EH (cell line): ENCODE results near the gene SYNPO2.
"Not testable (repeated sequence)": the region's sequence is repeated elsewhere in the genome, so short reads cannot be mapped to it uniquely, and the experiment has no call there.

Source experiments
- DNase-seq: peaks from one replicate; pipeline ENCODE4 v3.0.0-alpha.2; 2015; ENCODE audit warnings: low read depth

Gene SYNPO2

DNA sequence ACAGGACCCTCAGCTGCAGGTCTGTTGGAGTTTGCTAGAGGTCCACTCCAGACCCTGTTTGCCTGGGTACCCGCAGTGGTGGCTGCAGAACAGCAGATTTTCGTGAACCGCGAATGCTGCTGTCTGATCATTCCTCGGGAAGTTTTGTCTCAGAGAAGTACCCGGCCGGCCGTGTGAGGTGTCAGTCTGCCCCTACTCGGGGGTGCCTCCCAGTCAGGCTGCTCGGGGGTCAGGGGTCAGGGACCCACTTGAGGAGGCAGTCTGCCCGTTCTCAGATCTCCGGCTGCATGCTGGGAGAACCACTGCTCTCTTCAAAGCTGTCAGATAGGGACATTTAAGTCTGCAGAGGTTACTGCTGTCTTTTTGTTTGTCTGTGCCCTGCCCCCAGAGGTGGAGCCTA is 178.5 kb downstream of the SYNPO2 start:
- DNase-seq, result not testable (repeated sequence)

DNA sequence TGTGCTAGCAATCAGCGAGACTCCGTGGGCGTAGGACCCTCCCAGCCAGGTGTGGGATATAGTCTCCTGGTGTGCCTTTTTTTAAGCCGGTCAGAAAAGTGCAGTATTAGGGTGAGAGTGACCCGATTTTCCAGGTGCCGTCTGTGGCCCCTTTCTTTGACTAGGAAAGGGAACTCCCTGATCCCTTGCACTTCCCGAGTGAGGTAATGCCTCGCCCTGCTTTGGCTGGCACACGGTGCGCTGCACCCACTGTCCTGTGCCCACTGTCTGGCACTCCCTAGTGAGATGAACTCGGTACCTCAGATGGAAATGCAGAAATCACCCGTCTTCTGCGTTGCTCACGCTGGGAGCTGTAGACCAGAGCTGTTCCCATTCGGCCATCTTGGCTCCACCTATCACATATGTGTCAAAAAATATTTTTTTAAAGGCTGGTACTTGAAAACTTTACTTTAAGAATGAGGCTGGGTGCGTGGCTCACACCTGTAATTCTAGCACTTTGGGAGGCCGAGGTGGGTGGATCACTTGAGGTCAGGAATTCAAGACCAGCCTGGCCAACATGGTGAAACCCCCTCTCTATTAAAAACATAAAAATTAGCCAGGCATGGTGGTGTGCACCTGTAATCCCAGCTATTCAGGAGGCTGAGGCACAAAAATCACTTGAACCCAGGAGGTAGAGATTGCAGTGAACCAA is 179.2 kb downstream of the SYNPO2 start:
- DNase-seq, result not testable (repeated sequence)

DNA sequence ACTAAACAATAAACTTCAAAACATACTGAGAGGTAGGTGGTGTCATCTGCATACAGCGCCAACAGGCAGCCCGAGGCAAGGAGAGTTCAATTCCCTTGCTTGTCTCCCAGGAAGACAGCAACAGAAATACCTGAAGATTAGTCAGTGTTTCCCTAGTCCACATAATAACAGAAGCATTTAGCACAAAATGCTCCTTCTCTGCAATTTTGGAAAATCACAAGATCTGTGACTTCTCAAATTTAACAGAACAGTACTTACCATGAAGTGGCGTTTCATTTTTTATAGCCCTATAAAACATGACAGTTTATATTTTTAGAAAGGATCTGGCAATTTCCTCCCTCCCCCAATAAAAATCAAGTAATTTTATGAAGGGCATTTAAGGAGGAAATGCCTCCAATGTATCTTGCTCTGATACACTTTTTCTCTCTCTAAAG is 179.9 kb downstream of the SYNPO2 start:
- peak; percentile 84 for DNase-seq

DNA sequence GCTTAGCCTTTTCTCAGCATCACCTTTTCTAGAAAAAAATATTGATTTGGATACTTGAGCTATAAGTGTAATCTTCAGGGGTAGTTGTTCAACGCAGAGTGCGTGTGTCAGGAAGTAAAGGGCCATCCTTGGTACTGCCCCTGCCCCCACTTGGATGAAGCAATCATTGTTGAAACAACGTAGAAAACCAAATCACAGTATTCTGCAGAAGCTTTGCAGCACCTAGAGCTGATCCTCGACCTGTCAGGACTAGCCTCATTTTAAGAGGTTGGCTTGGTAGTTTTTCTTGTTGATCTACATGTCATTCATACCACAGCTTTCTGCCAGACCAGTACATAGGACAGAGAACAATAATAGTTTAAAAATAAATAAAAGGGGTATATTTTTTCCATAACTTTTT is 181.6 kb downstream of the SYNPO2 start:
- no peak for DNase-seq

DNA sequence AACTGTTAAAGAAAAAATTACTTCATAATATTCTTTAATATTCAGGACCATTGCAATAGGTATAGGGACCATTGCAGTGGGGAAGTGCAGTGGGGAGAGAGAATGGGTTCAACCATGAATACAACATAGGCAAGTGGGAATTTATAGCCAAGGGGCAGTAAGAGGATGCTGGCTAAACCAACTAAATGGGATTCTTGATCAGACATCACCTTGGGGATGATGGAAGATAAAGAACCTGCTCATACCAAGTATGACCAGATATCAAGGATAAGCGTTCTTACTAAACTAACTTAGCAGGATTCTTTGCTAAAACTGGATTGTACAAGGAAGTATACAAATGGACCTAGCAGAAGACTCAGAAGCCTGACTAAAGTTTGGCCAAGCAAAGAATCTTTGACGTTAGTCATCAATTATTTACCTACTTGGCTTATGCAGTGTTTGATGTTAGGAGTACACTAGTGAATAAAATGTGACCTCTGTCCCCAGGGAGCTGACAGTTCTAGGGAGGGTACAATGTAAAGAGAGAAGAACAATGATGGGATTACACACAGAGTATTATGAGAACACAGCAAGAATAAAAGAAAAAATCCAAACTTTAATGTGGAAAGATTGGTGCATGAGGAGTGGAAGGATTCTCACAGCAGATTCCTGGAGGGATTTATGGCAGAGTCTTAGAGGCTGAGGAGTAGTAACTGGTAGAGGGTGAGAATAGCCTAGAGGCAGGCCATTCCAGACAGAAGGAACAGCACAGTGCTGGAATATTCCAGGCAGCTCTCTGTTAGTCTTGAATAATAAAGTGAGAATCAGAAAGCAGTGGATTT is 192.3 kb downstream of the SYNPO2 start:
- peak; percentile 65 for DNase-seq

DNA sequence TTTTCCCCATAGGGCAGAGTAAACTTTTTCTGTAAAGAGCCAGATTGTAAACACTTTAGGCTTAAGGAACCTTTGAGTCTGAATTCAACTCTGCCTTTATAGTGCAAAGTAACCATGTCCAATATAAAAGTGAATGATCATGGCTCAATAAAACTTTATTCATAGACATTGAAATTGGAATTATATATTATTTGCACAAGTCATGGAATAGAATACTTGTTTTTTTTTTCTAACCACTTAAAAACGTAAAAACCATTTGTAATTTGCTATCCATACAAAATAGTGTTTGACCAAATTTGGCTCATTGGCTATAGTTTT is 192.8 kb downstream of the SYNPO2 start:
- no peak for DNase-seq

DNA sequence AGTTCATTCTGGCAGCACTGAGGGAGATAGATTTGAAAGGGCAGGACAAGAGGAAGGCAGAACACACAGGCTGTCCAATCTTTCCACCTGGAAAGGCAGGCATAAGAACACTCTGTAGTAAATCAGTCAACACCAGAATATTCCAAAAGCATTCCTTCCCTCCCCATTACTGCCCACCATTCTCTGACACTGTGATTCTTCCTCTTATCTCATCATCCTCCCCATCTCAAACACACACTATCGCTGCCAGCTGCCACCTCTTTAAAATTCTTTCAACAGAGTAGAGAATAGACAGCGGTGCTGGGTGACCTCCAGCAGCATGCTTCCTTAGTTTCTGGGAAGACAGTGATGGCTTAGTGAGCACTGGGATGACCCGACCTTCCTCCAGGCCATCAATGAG is 193.3 kb downstream of the SYNPO2 start:
- no peak for DNase-seq

DNA sequence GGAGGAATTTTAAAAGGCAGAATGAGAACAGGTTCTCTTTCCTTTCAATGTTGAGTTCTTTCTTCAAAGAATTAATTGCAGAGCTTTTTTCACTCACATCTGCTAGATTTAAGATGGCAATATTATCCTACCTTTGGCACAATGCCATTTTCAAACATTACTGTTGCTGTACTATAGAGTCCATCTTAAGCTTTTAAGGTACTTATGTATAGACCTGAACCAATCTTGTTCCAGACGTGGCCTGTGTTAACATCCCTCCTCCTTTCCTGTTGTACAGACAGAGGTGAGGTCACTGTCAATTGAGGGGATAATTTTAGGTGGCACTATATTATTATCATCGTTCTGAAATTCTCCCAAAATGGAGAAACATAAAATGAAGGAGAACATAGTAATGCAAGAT is 194.0 kb downstream of the SYNPO2 start:
- DNase-seq, result no peak

DNA sequence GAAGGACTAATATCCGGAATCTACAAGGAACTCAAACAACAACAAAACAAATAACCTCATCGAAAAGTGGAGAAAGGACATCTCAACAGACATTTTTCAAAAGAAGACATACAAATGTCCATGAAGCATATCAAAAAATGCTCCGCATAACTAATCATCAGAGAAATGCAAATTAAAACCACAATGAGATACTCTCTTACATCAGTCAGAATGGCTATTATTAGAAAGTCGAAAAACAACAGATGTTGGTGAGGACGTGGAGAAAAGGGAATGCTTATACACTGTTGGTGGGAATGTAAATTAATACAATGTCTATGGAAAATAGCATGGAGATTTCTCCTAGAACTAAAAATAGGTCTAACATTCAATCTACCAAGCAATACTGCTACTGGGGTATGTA is 195.9 kb downstream of the SYNPO2 start:
- DNase-seq, result peak; percentile 32

DNA sequence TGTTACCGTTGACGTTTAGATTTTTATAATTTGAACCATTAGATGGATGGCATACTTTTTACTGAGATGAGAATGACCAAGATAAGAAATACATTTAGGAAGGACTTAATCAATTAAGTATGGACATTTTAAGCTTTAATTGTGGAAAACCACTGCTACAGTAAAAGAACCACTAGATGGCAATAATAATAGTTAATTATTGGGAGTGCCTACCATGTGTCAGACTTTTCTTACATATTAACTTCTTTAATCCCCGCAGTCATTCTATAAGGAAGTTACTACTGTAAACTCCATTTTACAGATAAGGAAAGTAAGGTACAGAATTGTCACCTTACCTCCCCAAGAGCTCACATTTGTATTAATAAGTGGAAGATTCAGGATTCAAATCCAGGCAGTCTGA is 198.5 kb downstream of the SYNPO2 start:
- DNase-seq, result no peak

DNA sequence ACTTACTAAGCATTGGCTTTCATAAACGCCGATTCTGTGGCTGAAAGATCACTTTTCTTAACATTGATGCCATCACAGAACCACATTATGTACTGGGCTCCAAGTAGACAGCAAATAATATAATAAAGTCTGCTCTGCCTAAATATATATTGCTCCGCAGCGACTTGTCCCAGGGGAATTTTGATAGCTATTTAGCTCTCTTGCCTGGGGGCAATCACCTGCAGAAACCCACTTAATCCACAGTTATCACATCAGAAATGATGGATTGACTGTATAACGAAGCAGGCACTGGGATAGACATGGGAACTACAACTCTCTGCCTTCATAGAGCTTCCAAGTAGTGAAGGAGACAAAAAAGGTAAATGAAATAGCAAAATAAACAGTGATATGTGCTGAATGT is 199.0 kb downstream of the SYNPO2 start:
- no peak for DNase-seq

DNA sequence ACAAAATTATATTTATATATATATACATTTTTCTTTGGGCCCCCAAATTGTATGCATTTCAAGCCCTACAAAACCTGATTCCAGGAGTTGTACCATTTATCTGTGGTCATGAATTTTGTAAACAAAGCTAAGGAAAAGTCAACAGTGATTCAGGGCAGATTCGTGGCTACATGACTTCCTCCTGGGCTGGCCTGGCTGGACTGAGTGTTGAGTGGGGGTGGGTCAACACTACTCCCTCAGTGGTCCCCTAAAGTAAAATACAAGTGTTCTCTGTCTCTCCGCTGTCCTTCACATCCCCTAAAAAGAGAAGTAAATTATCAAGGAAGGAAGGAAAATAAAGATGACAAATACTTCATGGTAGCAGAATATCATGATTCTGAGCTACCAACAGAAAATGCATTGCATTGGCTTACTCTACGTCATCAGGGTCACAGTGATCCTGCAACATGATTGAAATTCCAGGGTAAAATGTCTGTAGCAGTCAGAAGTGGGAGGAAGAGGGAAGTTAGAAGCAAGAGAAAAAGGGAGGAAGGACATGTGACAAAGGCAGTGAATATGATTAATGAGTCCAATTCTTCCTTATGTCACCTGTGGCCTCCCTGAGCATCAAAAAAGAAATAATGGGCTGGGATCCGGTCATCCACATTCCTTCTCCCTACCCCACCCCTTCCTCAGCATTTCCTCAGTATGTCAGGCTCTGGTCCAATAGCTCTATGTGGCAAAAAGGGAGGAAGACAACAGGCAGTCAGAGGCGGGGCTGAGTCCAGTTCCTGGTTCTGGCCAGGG is 204.6 kb downstream of the SYNPO2 start:
- DNase-seq, result peak; percentile 46

DNA sequence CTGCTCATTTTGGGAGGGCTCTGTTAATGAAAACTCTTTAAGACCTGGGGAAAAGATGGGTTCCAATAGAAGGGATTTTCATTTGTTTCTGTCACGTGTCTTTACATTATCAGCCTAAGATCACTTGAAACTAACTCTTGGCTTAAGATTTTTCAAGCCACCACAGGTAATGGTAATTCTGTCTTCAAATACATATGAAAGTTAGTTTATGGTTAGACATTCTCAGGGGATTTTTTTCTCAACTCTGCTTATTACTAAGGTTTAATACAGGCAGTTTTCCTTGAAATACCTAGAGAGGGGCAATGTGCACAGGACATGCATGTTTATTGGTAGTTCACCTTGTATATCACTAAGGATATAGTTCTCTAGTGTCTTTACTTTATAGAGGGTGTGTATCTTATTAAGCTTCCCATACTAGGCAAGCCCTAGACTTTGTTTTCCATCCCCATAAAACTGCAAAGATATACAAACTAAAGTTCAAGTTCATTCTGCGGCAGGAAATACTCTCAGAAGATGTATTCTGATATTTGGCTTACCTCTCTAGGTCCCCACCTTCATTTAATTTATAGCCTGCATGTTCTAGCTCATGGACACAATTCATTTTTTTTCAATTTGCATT is 208.7 kb downstream of the SYNPO2 start:
- no peak for DNase-seq

DNA sequence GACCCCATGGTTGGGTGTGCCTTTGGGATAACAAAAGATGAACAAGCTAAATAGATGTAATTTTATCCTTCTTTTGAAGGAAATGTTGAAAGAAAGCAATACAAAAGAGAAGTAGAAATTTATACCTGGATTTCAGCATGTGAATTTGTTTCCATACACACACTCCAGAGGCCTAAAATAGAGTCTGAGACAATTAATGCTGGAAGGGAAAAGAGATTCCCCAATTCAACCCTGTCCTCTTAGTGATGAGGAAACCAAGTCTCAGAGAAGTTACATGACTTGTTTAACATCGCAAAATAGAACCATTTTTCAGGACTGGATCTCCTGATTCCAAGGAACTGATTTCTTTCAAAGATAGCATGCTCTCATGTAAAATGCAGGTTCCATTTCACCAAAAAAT is 209.7 kb downstream of the SYNPO2 start:
- no peak for DNase-seq

DNA sequence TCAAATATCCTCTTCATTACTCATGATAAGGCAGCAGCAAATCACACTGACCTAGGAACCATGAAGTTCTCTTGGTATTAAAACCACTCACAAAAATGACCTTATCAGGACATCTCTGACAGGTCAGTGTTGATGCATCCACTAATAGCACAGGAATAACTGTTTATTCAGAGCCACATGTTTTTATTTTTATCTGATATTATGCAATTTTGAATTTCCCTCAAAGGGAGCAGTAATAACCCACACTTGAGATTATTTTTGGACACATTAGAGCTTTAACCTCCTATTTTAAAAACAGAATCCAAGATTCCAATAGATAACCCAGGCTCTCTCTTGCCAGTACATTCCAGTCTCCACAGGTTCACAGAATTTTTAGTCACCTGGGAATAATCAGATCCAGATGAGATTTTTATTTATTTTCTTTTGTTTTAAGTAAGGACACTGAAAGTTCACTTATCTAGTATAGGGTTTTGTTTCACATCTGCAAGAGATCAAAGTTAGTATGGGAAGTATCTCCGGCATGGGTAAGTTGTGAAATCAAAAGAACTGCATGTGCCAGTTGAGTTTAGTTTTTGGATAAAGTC is 210.7 kb downstream of the SYNPO2 start:
- DNase-seq, result peak; percentile 94

DNA sequence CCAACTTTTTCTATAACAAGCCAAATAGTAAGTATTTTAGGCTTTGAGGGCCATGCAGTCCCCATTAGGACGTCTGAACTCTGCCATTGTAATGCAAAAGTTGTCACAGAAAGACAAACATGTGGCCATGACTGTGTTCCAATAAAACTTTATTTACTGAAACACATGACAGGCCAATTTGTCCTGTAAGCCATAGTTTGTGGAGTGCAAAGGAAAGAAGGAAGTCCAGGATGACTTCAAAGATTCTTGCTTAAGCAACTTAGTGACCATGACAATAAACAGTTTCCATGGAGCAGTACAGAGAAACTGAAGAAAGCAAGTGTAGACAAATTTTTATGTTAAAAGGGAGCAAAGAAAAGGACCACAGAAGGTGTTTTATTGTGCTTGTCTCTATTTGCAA is 212.0 kb downstream of the SYNPO2 start:
- DNase-seq, result no peak

DNA sequence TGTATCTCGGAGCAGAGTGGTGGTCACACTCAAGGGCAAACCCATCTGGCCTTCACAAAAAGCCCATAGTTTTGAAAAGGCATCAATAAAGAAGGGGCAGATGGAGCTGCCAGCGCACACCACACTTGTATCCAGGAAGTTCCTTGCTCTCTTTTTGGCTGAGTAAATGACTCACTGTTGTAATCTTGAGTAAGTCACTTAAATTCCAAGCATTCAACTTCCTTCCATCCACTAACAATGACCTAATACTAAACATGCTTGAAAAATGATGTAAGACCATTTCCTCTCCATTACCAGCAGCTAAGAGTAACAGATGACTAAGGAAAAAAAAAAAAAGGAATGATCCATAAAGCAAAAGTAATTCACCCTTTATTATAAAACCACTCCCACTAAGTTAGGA is 214.6 kb downstream of the SYNPO2 start:
- peak; percentile 98 for DNase-seq

DNA sequence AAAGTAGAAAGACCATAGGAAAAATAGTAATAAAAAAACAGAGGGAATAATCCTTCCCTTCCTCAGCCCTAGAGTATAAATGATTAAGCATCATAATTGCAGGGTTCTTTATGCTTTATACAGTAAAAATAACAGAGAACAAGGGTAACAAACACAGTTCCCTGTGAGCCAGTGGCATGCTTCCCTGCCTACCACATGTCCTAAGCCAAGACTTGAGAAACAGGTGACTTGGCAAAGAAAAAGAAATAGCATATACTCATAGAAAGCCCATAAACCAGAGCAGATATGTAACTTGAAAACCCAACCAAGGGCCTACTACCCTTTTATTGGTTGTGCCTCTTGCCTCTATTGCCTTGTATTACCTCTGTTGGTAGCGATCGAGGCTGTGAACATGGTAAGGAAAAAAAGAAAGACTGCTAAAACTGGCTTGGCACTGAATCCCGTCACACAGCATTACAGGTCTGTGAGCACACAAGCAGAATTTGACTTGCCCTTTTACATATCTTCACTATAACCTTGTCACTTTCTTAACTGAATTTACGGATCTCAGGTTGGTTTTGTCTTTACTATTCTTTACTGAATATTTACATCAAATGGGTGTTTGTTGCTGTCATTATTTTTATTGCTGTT is 216.1 kb downstream of the SYNPO2 start:
- DNase-seq, result no peak

DNA sequence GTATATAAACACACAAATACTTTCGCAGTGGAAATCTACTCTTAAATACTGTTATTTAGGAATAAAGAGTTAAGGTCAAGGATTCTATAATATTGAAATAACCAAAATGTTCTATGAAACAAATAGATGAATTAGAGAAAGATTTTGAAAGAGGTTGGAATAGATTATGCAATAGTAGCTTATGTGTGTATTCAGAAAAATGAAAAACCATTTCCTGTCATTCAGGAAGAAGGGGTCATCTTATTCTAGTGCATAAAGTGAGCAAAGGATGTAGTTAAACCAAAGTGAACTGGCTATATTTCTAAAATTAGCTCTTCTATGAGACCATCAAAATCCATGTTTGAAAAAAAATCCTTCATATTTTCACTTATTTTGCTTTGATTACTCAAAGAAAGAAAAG is 217.0 kb downstream of the SYNPO2 start:
- peak; percentile 34 for DNase-seq

DNA sequence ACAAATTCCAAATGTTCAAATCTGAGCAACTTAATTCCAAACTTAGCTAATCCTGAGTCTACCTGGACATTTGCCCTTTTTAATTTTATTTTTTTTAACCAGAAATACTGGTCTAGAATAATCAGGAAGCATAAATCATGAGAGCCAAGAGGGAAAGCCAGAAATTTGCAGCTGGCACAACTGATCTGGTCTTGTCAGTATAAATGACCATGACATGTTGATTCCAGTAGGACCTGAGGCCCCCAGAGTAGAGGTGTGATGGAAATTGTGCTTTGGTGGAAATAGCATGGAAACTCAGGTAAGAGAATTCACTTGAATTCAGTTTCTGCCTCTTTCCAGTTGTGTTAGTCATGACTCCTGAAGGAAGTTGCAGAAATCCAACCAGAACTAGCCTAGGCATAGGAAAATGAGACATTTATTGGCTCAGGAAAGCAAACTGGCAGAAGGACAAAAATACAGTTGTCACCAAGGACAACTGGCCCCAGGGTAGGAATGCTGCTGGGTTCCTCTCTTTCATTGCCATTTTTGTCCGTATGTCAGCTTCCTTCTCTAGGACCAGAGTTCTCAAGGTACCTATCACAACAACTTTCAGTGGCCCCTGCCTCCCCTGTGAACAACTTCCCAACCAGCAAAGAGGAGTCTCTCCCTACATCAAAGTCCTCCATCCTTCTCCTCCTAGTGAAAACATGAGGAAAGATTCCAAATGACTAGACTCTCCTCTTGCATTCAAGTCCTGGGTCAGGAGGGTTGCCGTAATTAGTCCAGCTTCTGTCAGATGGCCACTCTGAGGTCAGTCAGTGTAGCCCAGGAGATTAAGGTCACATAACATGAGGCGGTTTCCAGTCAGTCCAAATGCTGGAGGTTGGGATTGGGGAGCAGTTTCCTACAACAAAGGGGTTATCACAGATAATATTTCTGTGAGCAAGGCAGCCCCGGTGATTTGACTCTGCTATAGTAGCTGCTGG is 217.7 kb downstream of the SYNPO2 start:
- peak; percentile 78 for DNase-seq
